ENCODE measurements around the gene TMPRSS3.

GRCh38 chr21:42424914-42425541 is 29.2 kb upstream of the TMPRSS3 start:
- TF ChIP-seq POLR2A (IDR thresholded peaks at IDR 0.05; ENCODE audit: low read depth, low read length) (peak; percentile 55; the same call in 1 of the 2 replicates), POLR2AphosphoS5 (IDR thresholded peaks at IDR 0.05; ENCODE audit: low read depth, low read length) (no peak), PAX5 (IDR thresholded peaks at IDR 0.05; ENCODE audit: insufficient read depth, low read length, severe bottlenecking) (no peak), SPI1 (IDR thresholded peaks at IDR 0.05; ENCODE audit: low read depth, low read length) (no peak)
